ENCODE measurements around the gene CHADL. TPM values are rescaled to one million over a fixed set of nuclear protein-coding genes. Genes with fewer than 3 reads are reported as not detected.

CHADL gene
- total and polyA plus RNA-seq, 2 of the 8 experiments (the other 6 are each of a cell fraction or from before 2014, with no cell fraction given), result 0.78 to 1.4 TPM

- 92% methylated on average over 7 of the region's 7 CpGs; no CpG with 5 or more reads in 1 of the 2 experiments for WGBS, 2 experiments (ENCODE audit: extremely low coverage in 1 of 2, insufficient coverage in 1 of 2, insufficient read length in 1 of 2, insufficient replicate concordance in 2 of 2, low coverage in 1 of 2, low lambda C conversion rate in 2 of 2, missing lambda C conversion rate in 1 of 2)
- no peak overlapping the region for H3K18ac ChIP-seq (ENCODE audit: extremely low read depth, low read length)
- no peak overlapping the region for H2BK120ac ChIP-seq (replicated peaks; ENCODE audit: low read depth, low read length)
- no peak overlapping the region for H4K8ac ChIP-seq (ENCODE audit: extremely low read depth, insufficient read depth, low read length)
- H2AFZ ChIP-seq (ENCODE audit: low read length), result no peak overlapping the region
- ChIA-PET POLR2A (ENCODE audit: partially characterized antibody) (interaction anchor here (0.9 to 5.8 kb wide), 4 partner anchors 9 to 20 kb away, joined by 3 to 24 read pairs (median 4); no protein-coding TSS in a partner anchor), CTCF (ENCODE audit: partially characterized antibody) (no interaction called here)
- H2BK15ac ChIP-seq (ENCODE audit: low read length), result no peak overlapping the region
- no peak overlapping the region for H3K23ac ChIP-seq (ENCODE audit: insufficient read length)
- H3K4me2 ChIP-seq (ENCODE audit: insufficient read depth in 1 of 2, low read depth in 2 of 2, low read length in 2 of 2), result no peak overlapping the region
- H3K36me3 ChIP-seq (ENCODE audit: control insufficient read depth in 2 of 4, insufficient read depth in 4 of 4, low read length in 3 of 4), result peaks cover 42 to 88% (median 67%) of the 10 kb centered on the region in 4 experiments
- no peak overlapping the region for H3K14ac ChIP-seq (ENCODE audit: insufficient read length)
- no peak overlapping the region for H4K5ac ChIP-seq (ENCODE audit: insufficient read length, low read depth, low read length)
- H2BK20ac ChIP-seq (ENCODE audit: low read length), result no peak overlapping the region
- no peak overlapping the region for H3K4me3 ChIP-seq (ENCODE audit: extremely low read depth in 1 of 4, insufficient read depth in 2 of 4, low read depth in 3 of 4, low read length in 4 of 4)
- peaks cover 7 to 9% of the 10 kb centered on the region in 2 experiments for H4K20me1 ChIP-seq (replicated peaks in 1 of 2; ENCODE audit: control insufficient read depth in 1 of 2, insufficient read depth in 2 of 2, low read length in 2 of 2)
- H3K56ac ChIP-seq (replicated peaks; ENCODE audit: insufficient read length, low read depth, low read length), result no peak overlapping the region
- H3K27ac ChIP-seq (ENCODE audit: low read depth, low read length), result no peak overlapping the region
- no peaks in the 10 kb centered on the region; a peak in 1 of 4 replicates for H3K79me2 ChIP-seq (ENCODE audit: control insufficient read depth in 1 of 2, insufficient read depth in 2 of 2, low read length in 2 of 2)
- DNase-seq (ENCODE audit: low read depth in 1 of 2, low spot score in 2 of 2), result no peak
- H2BK12ac ChIP-seq (ENCODE audit: low read depth, low read length), result no peak overlapping the region
- H3K9me3 ChIP-seq (ENCODE audit: insufficient read depth in 2 of 2, low read depth in 1 of 2, low read length in 1 of 2), result no peaks in the 10 kb centered on the region
- H4K91ac ChIP-seq (replicated peaks; ENCODE audit: insufficient read length, low read length), result no peak overlapping the region
- H3K23me2 ChIP-seq (ENCODE audit: low read depth, low read length), result no peaks in the 10 kb centered on the region; the same call in 1 of the 2 replicates
- H2BK5ac ChIP-seq (ENCODE audit: low read depth, low read length), result no peak overlapping the region
- H2AK5ac ChIP-seq (ENCODE audit: low read depth, low read length), result no peak overlapping the region
- H3K79me1 ChIP-seq (ENCODE audit: low read depth, low read length), result peaks cover 4% of the 10 kb centered on the region; the same call in 1 of the 2 replicates
- no peak overlapping the region for H3K9ac ChIP-seq (replicated peaks in 1 of 4; ENCODE audit: extremely low read depth in 1 of 4, low read depth in 3 of 4, low read length in 3 of 4)
- no peaks in the 10 kb centered on the region for H3K4me1 ChIP-seq (replicated peaks in 1 of 4; ENCODE audit: control insufficient read depth in 3 of 4, insufficient read depth in 4 of 4, low read length in 3 of 4)
- no peaks in the 10 kb centered on the region for H3K27me3 ChIP-seq (replicated peaks in 1 of 4; ENCODE audit: control insufficient read depth in 3 of 4, extremely low read depth in 1 of 4, insufficient read depth in 3 of 4, low read length in 3 of 4)
- H3K4ac ChIP-seq (replicated peaks; ENCODE audit: insufficient read length, low read depth, low read length), result no peak overlapping the region
- FAIRE-seq, result no peak
Measured at GRCh38 chr22:41273128-41273527, 32.4 kb upstream of the CHADL start.
